ENCODE results near the gene SLC34A2.

The SLC34A2 gene

GRCh38 chr4:25663781-25664180, 8.1 kb downstream of the SLC34A2 start:
- DNase-seq: no peak

- DNase-seq: no peak
Measured at GRCh38 chr4:25666031-25666630, 10.5 kb downstream of the SLC34A2 start.

- DNase-seq: no peak
Measured at GRCh38 chr4:25667931-25668557, 12.4 kb downstream of the SLC34A2 start.

GRCh38 chr4:25670991-25671390, 15.3 kb downstream of the SLC34A2 start:
- DNase-seq: no peak

GRCh38 chr4:25672756-25673155, 17.1 kb downstream of the SLC34A2 start:
- no peak for DNase-seq

GRCh38 chr4:25674386-25674785, 18.7 kb downstream of the SLC34A2 start:
- no peak for DNase-seq

- no peak for DNase-seq
Measured at GRCh38 chr4:25676221-25676620, 20.6 kb downstream of the SLC34A2 start.

- no peak for DNase-seq
Measured at GRCh38 chr4:25677157-25677556, 21.5 kb downstream of the SLC34A2 start.

GRCh38 chr4:25677943-25678342, 22.3 kb downstream of the SLC34A2 start:
- no peak for DNase-seq

- DNase-seq: no peak
Measured at GRCh38 chr4:25687773-25688172, 32.1 kb downstream of the SLC34A2 start.

- no peak for DNase-seq
Measured at GRCh38 chr4:25694466-25694865, 38.8 kb downstream of the SLC34A2 start.

- no peak for DNase-seq
Measured at GRCh38 chr4:25696409-25696808, 40.8 kb downstream of the SLC34A2 start.

GRCh38 chr4:25697516-25697915, 41.9 kb downstream of the SLC34A2 start:
- DNase-seq: no peak

- DNase-seq: no peak
Measured at GRCh38 chr4:25700661-25701060, 45.0 kb downstream of the SLC34A2 start.

GRCh38 chr4:25702848-25703247, 47.2 kb downstream of the SLC34A2 start:
- no peak for DNase-seq

- no peak for DNase-seq
Measured at GRCh38 chr4:25703731-25704388, 48.2 kb downstream of the SLC34A2 start.

- no peak for DNase-seq
Measured at GRCh38 chr4:25704516-25704915, 48.9 kb downstream of the SLC34A2 start.

- no peak for DNase-seq
Measured at GRCh38 chr4:25710637-25711036, 55.0 kb downstream of the SLC34A2 start.

- DNase-seq: no peak
Measured at GRCh38 chr4:25712611-25713010, 57.0 kb downstream of the SLC34A2 start.

GRCh38 chr4:25713812-25714211, 58.2 kb downstream of the SLC34A2 start:
- no peak for DNase-seq

GRCh38 chr4:25722964-25723363, 67.3 kb downstream of the SLC34A2 start:
- DNase-seq: no peak

- no peak for DNase-seq
Measured at GRCh38 chr4:25723409-25723808, 67.8 kb downstream of the SLC34A2 start.

GRCh38 chr4:25725870-25726269, 70.2 kb downstream of the SLC34A2 start:
- no peak for DNase-seq

GRCh38 chr4:25727711-25728493, 72.3 kb downstream of the SLC34A2 start:
- DNase-seq: no peak

Data from activated CD4-positive, alpha-beta T cell treated with anti-CD3 and anti-CD28 coated beads, Interleukin-2, amount 50 U/mL, for 4 hours (primary cell).